SK-N-SH treated with all-trans-retinoic acid at 6 μM for 48 hours (cell line): ENCODE results near the gene PLEKHN1.

Experiments used
- ATAC-seq: fragments of 200-7000 bp; cut with Tn5 transposase; 3 replicates; pipeline ENCODE4 v1.9.1; 2020; ENCODE audit warnings: mild to moderate bottlenecking, moderate library complexity
- BACH2 ChIP-seq: fragments of 250-450 bp; sonication (Bioruptor Pico); IDR thresholded peaks from 2 replicates; pipeline ENCODE4 v1.9.0; 2021; ENCODE audit warnings: mild to moderate bottlenecking, borderline replicate concordance
- CREB5 ChIP-seq: fragments of 250-450 bp; sonication (Bioruptor Pico); IDR thresholded peaks from 2 replicates; pipeline ENCODE4 v1.5.1; 2020; ENCODE audit warnings: low read depth, mild to moderate bottlenecking, moderate library complexity
- CSDC2 ChIP-seq: fragments of 250-450 bp; sonication (Bioruptor Pico); IDR thresholded peaks from 2 replicates; pipeline ENCODE4 v1.5.0; 2020; ENCODE audit warnings: mild to moderate bottlenecking, moderate library complexity
- CSRNP3 ChIP-seq: fragments of 250-450 bp; sonication (Bioruptor Pico); IDR thresholded peaks from 2 replicates; pipeline ENCODE4 v1.5.1; 2021; ENCODE audit warnings: mild to moderate bottlenecking, moderate library complexity
- ESRRG ChIP-seq: fragments of 250-450 bp; sonication (Bioruptor Pico); IDR thresholded peaks from 2 replicates; pipeline ENCODE4 v1.6.1; 2021; ENCODE audit warnings: mild to moderate bottlenecking
- GLIS3 ChIP-seq: fragments of 250-450 bp; sonication (Bioruptor Pico); IDR thresholded peaks from 2 replicates; pipeline ENCODE4 v1.5.0; 2020; ENCODE audit warnings: mild to moderate bottlenecking, moderate library complexity
- ISL1 ChIP-seq: fragments of 250-450 bp; sonication (Bioruptor Pico); IDR thresholded peaks from 2 replicates; pipeline ENCODE4 v2.1.2; 2022; ENCODE audit warnings: mild to moderate bottlenecking, moderate library complexity
- OSR1 ChIP-seq: fragments of 250-450 bp; sonication (Bioruptor Pico); IDR thresholded peaks from 2 replicates; pipeline ENCODE4 v1.8.0; 2022; ENCODE audit warnings: moderate library complexity, mild to moderate bottlenecking, inconsistent platforms
- PATZ1 ChIP-seq: fragments of 250-450 bp; sonication (Bioruptor Pico); IDR thresholded peaks from 2 replicates; pipeline ENCODE4 v1.8.0; 2020; ENCODE audit warnings: mild to moderate bottlenecking, moderate library complexity, borderline replicate concordance
- POU6F1 ChIP-seq: fragments of 250-450 bp; sonication (Bioruptor Pico); IDR thresholded peaks from 2 replicates; pipeline ENCODE4 v1.8.0; 2021; ENCODE audit warnings: low read depth, mild to moderate bottlenecking, moderate library complexity, borderline replicate concordance
- PPARA ChIP-seq: fragments of 250-450 bp; sonication (Bioruptor Pico); IDR thresholded peaks from 2 replicates; pipeline ENCODE4 v1.5.0; 2020; ENCODE audit warnings: mild to moderate bottlenecking, borderline replicate concordance
- RARB ChIP-seq: fragments of 250-450 bp; sonication (Bioruptor Pico); IDR thresholded peaks from 2 replicates; pipeline ENCODE4 v1.8.0; 2021; ENCODE audit warnings: mild to moderate bottlenecking, moderate library complexity
- SNAI2 ChIP-seq: fragments of 250-450 bp; sonication (Bioruptor Pico); IDR thresholded peaks from 2 replicates; pipeline ENCODE4 v1.5.0; 2020; ENCODE audit warnings: mild to moderate bottlenecking, moderate library complexity
- TOX ChIP-seq: fragments of 250-450 bp; sonication (Bioruptor Pico); IDR thresholded peaks from 2 replicates; pipeline ENCODE4 v1.8.0; 2021; ENCODE audit warnings: mild to moderate bottlenecking, moderate library complexity, borderline replicate concordance
- ZC3H10 ChIP-seq: fragments of 250-450 bp; sonication (Bioruptor Pico); IDR thresholded peaks from 2 replicates; pipeline ENCODE4 v1.5.1; 2021; ENCODE audit warnings: mild to moderate bottlenecking, moderate library complexity
- ZFP3 ChIP-seq: fragments of 250-450 bp; sonication (Bioruptor Pico); IDR thresholded peaks from 2 replicates; pipeline ENCODE4 v1.5.0; 2020; ENCODE audit warnings: mild to moderate bottlenecking, moderate library complexity
- ZFP30 ChIP-seq: fragments of 450-650 bp; formaldehyde crosslinking; IDR thresholded peaks from 2 replicates; pipeline ENCODE4 v1.5.0; 2022; ENCODE audit warnings: mild to moderate bottlenecking, moderate library complexity
- ZNF565 ChIP-seq: fragments of 450-650 bp; formaldehyde crosslinking; conservative IDR thresholded peaks from 2 replicates; pipeline ENCODE4 v1.5.0; 2020; ENCODE audit warnings: low read depth, mild to moderate bottlenecking, moderate library complexity
- ZNF8 ChIP-seq: fragments of 450-650 bp; formaldehyde crosslinking; IDR thresholded peaks from 2 replicates; pipeline ENCODE4 v1.5.0; 2020; ENCODE audit warnings: mild to moderate bottlenecking, moderate library complexity

The PLEKHN1 gene

GRCh38 chr1:921011-921837 is 45.1 kb upstream of the PLEKHN1 start:
- ATAC-seq: peak; percentile 69
- TF ChIP-seq CSRNP3 (CRISPR knock-in tag): no peak
- TF ChIP-seq GLIS3: no peak
- no peak for TF ChIP-seq CREB5 (CRISPR knock-in tag)
- no peak for TF ChIP-seq BACH2 (CRISPR knock-in tag)
- TF ChIP-seq ZFP30 (CRISPR knock-in tag): no peak
- TF ChIP-seq SNAI2: no peak
- TF ChIP-seq ISL1: no peak
- TF ChIP-seq OSR1 (CRISPR knock-in tag): no peak
- TF ChIP-seq RARB (CRISPR knock-in tag): no peak
- TF ChIP-seq TOX: no peak
- TF ChIP-seq ZNF565 (CRISPR knock-in tag): no peak
- TF ChIP-seq PPARA (CRISPR knock-in tag): no peak
- no peak for TF ChIP-seq ZFP3 (CRISPR knock-in tag)
- no peak for TF ChIP-seq CSDC2 (CRISPR knock-in tag)
- TF ChIP-seq ZNF8 (CRISPR knock-in tag): no peak
- no peak for TF ChIP-seq ESRRG
- TF ChIP-seq POU6F1 (CRISPR knock-in tag): no peak
- TF ChIP-seq, all 23 proteins: peak for 0

- ATAC-seq: peak; percentile 18
Measured at GRCh38 chr1:923131-923990, 42.9 kb upstream of the PLEKHN1 start, which contains the start of gene SAMD11. TSS of gene SAMD11 (plus strand) at chr1:923923. CDS start at chr1:924432, 509 bp downstream.

More at GRCh38 chr1:923131-923990, 42.9 kb upstream of the PLEKHN1 start, which contains the start of gene SAMD11:
- TF ChIP-seq OSR1 (CRISPR knock-in tag) (no peak), PATZ1 (CRISPR knock-in tag) (no peak), ZNF8 (CRISPR knock-in tag) (no peak), POU6F1 (CRISPR knock-in tag) (no peak), BACH2 (CRISPR knock-in tag) (no peak), ZFP30 (CRISPR knock-in tag) (no peak), CSRNP3 (CRISPR knock-in tag) (no peak), TOX (no peak), ISL1 (no peak), ZFP3 (CRISPR knock-in tag) (no peak), GLIS3 (no peak), ZC3H10 (CRISPR knock-in tag) (no peak), SNAI2 (no peak), PPARA (CRISPR knock-in tag) (no peak), CREB5 (CRISPR knock-in tag) (no peak)
